Smooth muscle cell of the brain vasculature (primary cell): ENCODE measurements around the gene AMPD3.

ENCODE experiments used
- DNase-seq: peaks from one replicate; pipeline ENCODE4 v3.0.0-alpha.2; 2012; ENCODE audit warnings: low read depth, low spot score

AMPD3 gene

GRCh38 chr11:10460611-10461275, 5.7 kb downstream of the AMPD3 start:
- no peak for DNase-seq

- DNase-seq, result no peak
These were observed 6.3 kb downstream of the AMPD3 start for GRCh38 chr11:10461276-10461790.

DNA sequence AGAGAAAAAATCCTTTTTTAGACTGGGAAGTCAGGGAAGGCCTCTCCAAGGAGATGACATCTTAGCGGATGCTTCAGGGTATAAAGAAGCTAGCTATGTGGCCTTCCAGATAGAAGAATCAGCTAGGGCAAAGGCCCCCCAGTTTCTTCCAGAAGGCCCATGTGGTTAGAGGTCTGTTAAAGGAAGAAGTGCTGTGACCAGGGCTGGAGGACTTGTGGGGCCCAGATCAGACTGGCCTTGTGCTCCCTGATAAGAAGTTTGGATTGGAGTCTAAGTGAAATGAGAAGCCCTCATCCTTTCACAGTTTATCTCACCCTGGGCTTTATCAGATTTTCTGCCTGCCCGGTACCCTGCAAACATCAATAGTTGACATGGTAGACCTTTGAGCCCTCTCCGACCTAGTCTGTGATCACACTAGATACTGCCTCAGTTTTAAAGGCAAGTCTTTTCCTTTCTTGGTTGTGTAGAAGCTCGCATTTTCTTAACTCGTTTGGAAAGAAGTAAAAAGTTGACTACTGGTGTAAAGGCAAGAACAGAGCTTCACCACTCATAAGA, 7.8 kb downstream of the AMPD3 start:
- no peak for DNase-seq

DNA sequence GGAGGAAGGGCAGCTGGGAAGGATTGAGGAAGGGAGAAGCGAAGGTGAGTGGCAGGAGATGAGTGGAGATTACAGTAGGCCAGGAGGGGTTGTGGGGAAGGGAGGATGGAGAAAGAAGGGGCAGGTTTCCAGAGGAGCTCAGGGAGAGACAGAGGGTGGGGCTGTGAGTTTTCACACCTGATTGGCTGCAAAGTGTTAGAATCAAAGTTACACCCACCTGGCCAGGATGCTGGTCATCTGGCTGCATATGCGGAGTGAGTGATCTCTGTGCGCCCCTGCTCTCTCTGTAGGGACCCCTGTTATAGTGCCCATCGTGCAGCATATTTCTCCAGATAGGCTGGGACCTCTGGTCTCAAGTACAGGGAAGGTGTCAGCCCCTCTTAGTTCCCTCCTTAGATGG, 18.3 kb downstream of the AMPD3 start:
- DNase-seq, result no peak

GRCh38 chr11:10474551-10474950, 19.5 kb downstream of the AMPD3 start:
- DNase-seq, result no peak

DNA sequence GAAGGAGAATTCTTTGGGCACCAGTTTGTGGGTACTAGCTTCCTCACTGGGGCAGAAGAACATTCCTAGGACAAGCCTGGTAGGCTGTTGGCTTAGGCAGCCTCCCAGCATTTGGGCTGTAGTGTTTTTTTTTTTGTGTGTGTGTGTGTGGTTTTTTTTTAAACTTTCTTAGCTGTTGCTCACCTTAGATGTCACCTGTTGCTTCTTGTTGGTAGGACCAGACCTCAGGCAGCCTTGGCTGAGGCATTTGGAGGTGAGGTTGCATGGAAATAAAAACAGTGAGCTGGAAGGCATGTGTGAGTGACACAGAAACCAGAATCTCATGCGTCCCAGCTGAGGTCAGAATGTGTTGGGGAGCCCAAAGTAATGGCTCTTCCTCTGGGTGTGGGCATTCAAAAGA, 21.3 kb downstream of the AMPD3 start:
- no peak for DNase-seq

GRCh38 chr11:10476927-10477689, 22.0 kb downstream of the AMPD3 start:
- no peak for DNase-seq

- no peak for DNase-seq
These were observed 22.6 kb downstream of the AMPD3 start for GRCh38 chr11:10477690-10478046.

- DNase-seq, result no peak
These were observed 23.0 kb downstream of the AMPD3 start for GRCh38 chr11:10478066-10478465.

- no peak for DNase-seq
These were observed 23.8 kb downstream of the AMPD3 start for GRCh38 chr11:10478574-10479550.

DNA sequence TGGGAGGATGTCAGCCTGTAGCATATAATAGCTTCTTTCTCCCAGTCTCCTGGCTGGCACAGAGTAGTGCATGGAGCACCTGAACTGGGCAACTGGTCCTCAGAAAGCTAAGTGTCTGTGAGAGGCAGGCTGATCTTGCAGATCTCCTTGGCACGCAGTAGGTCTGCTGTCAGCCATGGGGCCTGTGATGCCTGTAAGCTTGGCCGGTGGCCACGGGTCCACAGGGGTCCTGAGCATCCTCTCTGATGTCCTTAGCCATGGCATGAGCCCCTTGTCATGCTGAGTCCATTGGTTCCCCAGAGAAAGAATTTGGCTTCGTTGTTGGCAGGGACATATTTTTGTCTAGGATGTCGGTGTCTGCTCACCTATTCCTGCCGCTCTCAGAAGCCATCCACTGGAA, 25.0 kb downstream of the AMPD3 start:
- no peak for DNase-seq

DNA sequence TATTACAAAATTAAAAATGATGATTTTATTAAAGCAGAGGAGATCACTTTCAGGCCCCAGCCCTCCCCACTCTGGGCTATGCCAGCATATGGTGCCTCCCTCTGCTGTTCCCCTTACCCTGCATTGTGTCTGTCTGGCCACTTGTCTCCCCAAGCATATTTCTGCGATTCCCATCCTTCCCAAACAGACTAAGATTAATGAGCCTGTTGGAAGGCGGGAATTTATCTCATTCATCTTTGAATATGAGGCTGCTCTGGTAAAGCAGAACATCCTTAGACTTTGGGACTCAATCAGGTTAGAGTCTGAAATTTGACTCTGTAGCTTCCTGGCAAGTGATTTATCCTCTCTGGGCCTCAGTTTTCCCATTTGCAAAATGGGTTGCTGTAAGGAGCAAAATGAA, 25.7 kb downstream of the AMPD3 start:
- no peak for DNase-seq

GRCh38 chr11:10481560-10482349, 26.7 kb downstream of the AMPD3 start:
- no peak for DNase-seq

GRCh38 chr11:10483174-10483573, 28.1 kb downstream of the AMPD3 start:
- no peak for DNase-seq

DNA sequence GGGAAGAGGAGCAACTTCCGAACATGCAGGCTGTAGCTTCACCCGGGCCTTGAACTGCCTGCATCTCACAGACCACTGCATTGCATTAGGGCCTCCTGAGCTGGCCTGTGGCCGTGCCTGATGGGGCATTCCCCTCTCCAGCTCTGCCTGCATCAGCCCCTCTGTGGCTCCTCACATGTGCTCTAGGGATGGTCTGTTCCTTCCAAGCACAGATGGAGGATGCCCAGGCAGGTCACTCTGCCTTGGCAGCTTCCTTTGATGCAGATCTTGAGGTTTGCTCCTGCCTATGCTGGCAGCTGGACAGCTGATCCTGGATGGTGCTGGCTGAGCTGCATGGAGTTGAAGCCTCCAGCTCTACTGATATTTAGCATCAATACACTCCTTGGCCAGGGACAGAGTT, 28.5 kb downstream of the AMPD3 start:
- no peak for DNase-seq

DNA sequence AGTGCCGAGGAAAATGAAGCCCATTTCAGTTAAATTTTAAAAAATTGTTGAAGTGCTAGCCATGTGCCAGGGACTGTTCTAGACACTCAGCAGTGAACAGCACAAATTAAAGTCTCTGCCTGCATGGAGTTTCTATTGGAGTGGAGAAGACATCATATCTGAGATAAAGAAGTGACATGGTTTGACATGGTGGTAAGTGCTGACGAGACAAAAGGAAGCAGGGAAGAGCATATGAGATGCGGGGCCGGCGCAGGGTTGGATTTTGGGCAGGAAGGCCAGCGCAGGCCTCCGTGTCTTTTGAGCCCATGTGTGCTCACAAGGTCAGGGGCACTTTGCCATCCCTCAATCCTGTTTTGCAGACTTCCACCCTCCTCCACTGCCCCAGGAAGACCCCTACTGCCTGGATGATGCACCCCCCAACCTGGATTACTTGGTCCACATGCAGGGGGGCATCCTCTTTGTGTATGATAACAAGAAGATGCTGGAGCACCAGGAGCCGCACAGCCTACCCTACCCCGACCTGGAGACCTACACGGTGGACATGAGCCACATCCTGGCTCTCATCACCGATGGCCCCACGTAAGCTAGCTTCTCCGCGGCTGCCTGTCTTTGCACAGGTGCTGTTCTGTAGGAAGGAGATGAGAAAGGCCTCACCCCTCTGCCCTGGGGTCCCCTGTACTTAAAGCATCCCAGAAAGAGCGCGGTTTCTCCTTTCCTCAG, 29.6 kb downstream of the AMPD3 start:
- DNase-seq, result no peak

GRCh38 chr11:10485646-10486045, 30.6 kb downstream of the AMPD3 start:
- no peak for DNase-seq

- DNase-seq, result no peak
These were observed 31.2 kb downstream of the AMPD3 start for GRCh38 chr11:10486161-10486840.

- DNase-seq, result no peak
These were observed 32.1 kb downstream of the AMPD3 start for GRCh38 chr11:10487002-10487647.
